Measurements from ENCODE around the gene HSPB9.
"Not testable (repeated sequence)": the region's sequence is repeated elsewhere in the genome, so short reads cannot be mapped to it uniquely, and the experiment has no call there.

The HSPB9 gene

GRCh38 chr17:42120161-42120769 lies 2.3 kb upstream of the HSPB9 start:
- FAIRE-seq, result no peak

- FAIRE-seq, result no peak
Measured at GRCh38 chr17:42120770-42121769, 1.5 kb upstream of the HSPB9 start, which contains the start of gene KAT2A. KAT2A (minus strand) TSS chr17:42121367; CDS start chr17:42121304, 63 bp downstream.

- no peak for FAIRE-seq
Measured at GRCh38 chr17:42124256-42124655, 1.7 kb downstream of the HSPB9 start.

- no peak for FAIRE-seq
Measured at GRCh38 chr17:42125565-42125964, 3.0 kb downstream of the HSPB9 start.

GRCh38 chr17:42126836-42127235 lies 4.2 kb downstream of the HSPB9 start:
- no peak for FAIRE-seq

GRCh38 chr17:42127414-42127813 lies 4.8 kb downstream of the HSPB9 start:
- no peak for FAIRE-seq

GRCh38 chr17:42129109-42129837 lies 6.7 kb downstream of the HSPB9 start:
- FAIRE-seq, result no peak

- no peak for FAIRE-seq
Measured at GRCh38 chr17:42130310-42130936, 7.8 kb downstream of the HSPB9 start.

- FAIRE-seq, result no peak
Measured at GRCh38 chr17:42131232-42131631, 8.6 kb downstream of the HSPB9 start.

GRCh38 chr17:42131981-42132432 lies 9.4 kb downstream of the HSPB9 start:
- no peak for FAIRE-seq

GRCh38 chr17:42132941-42133340 lies 10.3 kb downstream of the HSPB9 start:
- FAIRE-seq, result no peak

- no peak for FAIRE-seq
Measured at GRCh38 chr17:42133461-42134041, 10.9 kb downstream of the HSPB9 start.

- no peak for FAIRE-seq
Measured at GRCh38 chr17:42135151-42135550, 12.5 kb downstream of the HSPB9 start.

- FAIRE-seq, result no peak
Measured at GRCh38 chr17:42135664-42136653, 13.4 kb downstream of the HSPB9 start.

- FAIRE-seq, result no peak
Measured at GRCh38 chr17:42136654-42137051, 14.0 kb downstream of the HSPB9 start.

GRCh38 chr17:42138749-42139492 lies 16.3 kb downstream of the HSPB9 start:
- FAIRE-seq, result no peak

- not testable (repeated sequence) for FAIRE-seq
Measured at GRCh38 chr17:42140690-42141089, 18.1 kb downstream of the HSPB9 start.

- FAIRE-seq, result no peak
Measured at GRCh38 chr17:42141382-42141781, 18.8 kb downstream of the HSPB9 start.

- no peak for FAIRE-seq
Measured at GRCh38 chr17:42142371-42142896, 19.8 kb downstream of the HSPB9 start.

- FAIRE-seq, result not testable (repeated sequence)
Measured at GRCh38 chr17:42143138-42143537, 20.5 kb downstream of the HSPB9 start.

All from TTC549 (cell line).